GM21515 (cell line): ENCODE data around the gene AKAP10.
"Not testable (repeated sequence)": the region's sequence is repeated elsewhere in the genome, so short reads cannot be mapped to it uniquely, and the experiment has no call there.

ENCODE experiments used
- ATAC-seq: cut with Tn5 transposase; IDR thresholded peaks from one replicate; pipeline ENCODE4 v1.9.1; 2021; ENCODE audit not compliant: unreplicated experiment

Gene AKAP10

GRCh38 chr17:19935169-19935568 lies 42.5 kb downstream of the AKAP10 start:
- no peak for ATAC-seq

GRCh38 chr17:19933628-19934027 lies 44.0 kb downstream of the AKAP10 start:
- ATAC-seq, result no peak

GRCh38 chr17:19933221-19933620 lies 44.4 kb downstream of the AKAP10 start:
- ATAC-seq, result no peak

- ATAC-seq, result no peak
Measured at GRCh38 chr17:19928299-19928698, 49.3 kb downstream of the AKAP10 start.

- no peak for ATAC-seq
Measured at GRCh38 chr17:19915245-19915978, 62.2 kb downstream of the AKAP10 start.

GRCh38 chr17:19911033-19911432 lies 66.6 kb downstream of the AKAP10 start:
- ATAC-seq, result no peak

GRCh38 chr17:19909139-19909538 lies 68.5 kb downstream of the AKAP10 start:
- ATAC-seq, result no peak

- ATAC-seq, result no peak
Measured at GRCh38 chr17:19905502-19905901, 72.1 kb downstream of the AKAP10 start.

GRCh38 chr17:19904924-19905323 lies 72.7 kb downstream of the AKAP10 start:
- ATAC-seq, result no peak

- ATAC-seq, result no peak
Measured at GRCh38 chr17:19904412-19904811, 73.2 kb downstream of the AKAP10 start.

- no peak for ATAC-seq
Measured at GRCh38 chr17:19900809-19901208, 76.8 kb downstream of the AKAP10 start.

GRCh38 chr17:19897903-19898302 lies 79.7 kb downstream of the AKAP10 start:
- no peak for ATAC-seq

GRCh38 chr17:19897090-19897837 lies 80.4 kb downstream of the AKAP10 start:
- no peak for ATAC-seq

- no peak for ATAC-seq
Measured at GRCh38 chr17:19896679-19897078, 80.9 kb downstream of the AKAP10 start.

- not testable (repeated sequence) for ATAC-seq
Measured at GRCh38 chr17:19890554-19890953, 87.1 kb downstream of the AKAP10 start.

GRCh38 chr17:19890001-19890400 lies 87.6 kb downstream of the AKAP10 start:
- not testable (repeated sequence) for ATAC-seq

GRCh38 chr17:19886116-19886515 lies 91.5 kb downstream of the AKAP10 start:
- no peak for ATAC-seq

GRCh38 chr17:19883537-19884215 lies 94.0 kb downstream of the AKAP10 start:
- no peak for ATAC-seq

- ATAC-seq, result no peak
Measured at GRCh38 chr17:19880393-19880792, 97.2 kb downstream of the AKAP10 start.

- ATAC-seq, result no peak
Measured at GRCh38 chr17:19877364-19877945, 100.2 kb downstream of the AKAP10 start.

GRCh38 chr17:19876529-19877161 lies 101.0 kb downstream of the AKAP10 start:
- ATAC-seq, result no peak
